ENCODE results near the gene INHBA.

The INHBA gene

GRCh38 chr7:41705109-41705901 is 2.4 kb upstream of the INHBA start:
- Mint-ChIP-seq H3K36me3 (ENCODE audit: low read depth) (peaks cover 5% of the 10 kb centered on the region), H3K9me3 (no peaks in the 10 kb centered on the region), H3K27ac (peak overlapping the region; percentile 79), H3K4me1 (ENCODE audit: low read depth) (peaks cover 47% of the 10 kb centered on the region), H3K27me3 (peaks cover 20% of the 10 kb centered on the region), H3K4me3 (peak overlapping the region; percentile 86)
- intact Hi-C loops (cut with micrococcal nuclease): loop anchor here (5.0 to 10.0 kb wide), 2 partner anchors 61 to 182 kb away; no protein-coding TSS in a partner anchor

DNA sequence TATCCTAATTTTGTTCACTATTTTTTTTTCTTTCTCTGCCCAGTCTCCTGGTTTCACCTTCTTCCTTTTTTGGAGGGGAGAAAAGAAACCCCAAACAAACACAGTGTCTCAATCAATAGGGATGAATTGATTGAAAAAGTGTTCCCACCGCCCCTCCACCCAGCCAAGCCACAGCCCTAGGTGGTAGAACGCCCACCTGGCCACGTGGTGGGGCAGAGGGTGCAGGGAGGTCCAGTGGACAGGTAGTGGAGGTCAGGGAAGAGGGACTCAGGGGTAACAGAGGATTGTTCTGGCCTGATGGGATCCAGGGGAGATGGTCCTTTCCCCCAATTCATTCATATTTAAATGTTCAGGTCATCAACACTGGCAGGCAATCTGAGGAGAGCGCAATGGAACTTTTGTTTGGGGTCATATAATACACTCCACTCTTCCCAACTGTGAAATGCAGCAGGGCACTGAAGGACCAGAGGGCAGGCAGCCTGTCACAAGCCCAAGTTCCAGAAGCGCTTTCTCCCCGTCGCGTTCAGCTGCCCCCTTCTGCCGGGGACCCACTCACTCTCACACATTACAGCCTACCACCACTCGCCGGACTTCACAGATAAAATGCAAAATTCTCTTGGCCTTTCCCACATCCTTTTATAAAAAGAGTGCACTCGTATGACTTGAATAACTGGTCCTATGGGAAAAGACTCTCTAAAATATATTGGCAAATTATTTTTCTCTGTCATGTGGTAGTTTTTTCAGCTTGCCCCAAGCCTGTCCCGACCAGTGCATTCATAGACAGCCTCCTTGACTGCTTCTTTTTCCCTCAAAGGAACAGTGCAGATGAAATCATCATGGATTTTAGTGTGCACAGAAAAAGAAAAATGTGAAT is 1.6 kb downstream of the INHBA start:
- Mint-ChIP-seq H3K27me3 (peaks cover 35% of the 10 kb centered on the region), H3K27ac (peak overlapping the region; percentile 10)

GRCh38 chr7:41700044-41700471 is 2.8 kb downstream of the INHBA start:
- intact Hi-C loops (cut with micrococcal nuclease): loop anchor here (5.0 to 10.0 kb wide), 2 partner anchors 55 to 693 kb away; no protein-coding TSS in a partner anchor
- Mint-ChIP-seq H3K4me3 (peak overlapping the region; percentile 64), H3K27ac (peak overlapping the region; percentile 50), H3K36me3 (ENCODE audit: low read depth) (peaks cover 2% of the 10 kb centered on the region), H3K9me3 (no peaks in the 10 kb centered on the region), H3K4me1 (ENCODE audit: low read depth) (peaks cover 48% of the 10 kb centered on the region), H3K27me3 (peaks cover 33% of the 10 kb centered on the region)

More for the DNA sequence above, 1.6 kb downstream of the INHBA start:
- Mint-ChIP-seq H3K4me1 (ENCODE audit: low read depth) (peaks cover 53% of the 10 kb centered on the region), H3K4me3 (no peak overlapping the region), H3K9me3 (no peaks in the 10 kb centered on the region), H3K36me3 (ENCODE audit: low read depth) (peaks cover 5% of the 10 kb centered on the region)
- intact Hi-C loops (cut with micrococcal nuclease): loop anchor here (5.0 to 10.0 kb wide), 2 partner anchors 57 to 694 kb away; no protein-coding TSS in a partner anchor

DNA sequence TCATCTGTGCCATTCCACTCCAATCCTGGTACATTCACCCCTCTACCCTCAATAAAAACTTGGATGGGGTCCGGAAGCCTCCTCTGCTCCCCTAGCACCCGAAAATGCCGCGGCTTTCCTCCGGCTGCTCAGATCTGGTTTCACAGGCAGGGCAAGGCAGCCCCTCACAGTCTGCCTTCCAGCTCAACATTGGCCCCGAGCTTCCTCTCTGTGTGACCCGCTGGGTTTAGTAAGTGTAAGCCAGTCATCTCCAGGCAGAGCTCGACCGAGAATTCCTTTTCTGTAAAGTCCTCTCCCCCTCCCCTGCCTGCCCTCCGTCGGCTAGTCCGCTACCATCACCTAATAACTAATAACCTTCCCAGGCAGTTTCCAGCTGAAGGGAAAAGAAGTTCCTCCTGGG is 3.4 kb downstream of the INHBA start:
- peaks cover 33% of the 10 kb centered on the region for H3K27me3 Mint-ChIP-seq
- no peaks in the 10 kb centered on the region for H3K9me3 Mint-ChIP-seq
- intact Hi-C loops (cut with micrococcal nuclease): loop anchor here (5.0 to 10.0 kb wide), 2 partner anchors 1372 to 1465 kb away; no protein-coding TSS in a partner anchor
- no peaks in the 10 kb centered on the region for H3K36me3 Mint-ChIP-seq (ENCODE audit: low read depth)
- H3K4me1 Mint-ChIP-seq (ENCODE audit: low read depth): peaks cover 44% of the 10 kb centered on the region
- H3K4me3 Mint-ChIP-seq: peak overlapping the region; percentile 83
- H3K27ac Mint-ChIP-seq: peak overlapping the region; percentile 50

GRCh38 chr7:41698726-41699125 is 4.2 kb downstream of the INHBA start:
- H3K27ac Mint-ChIP-seq: no peak overlapping the region
- no peak overlapping the region for H3K4me3 Mint-ChIP-seq
- intact Hi-C loops (cut with micrococcal nuclease): loop anchor here (5.0 to 10.0 kb wide), 2 partner anchors 1371 to 1464 kb away; no protein-coding TSS in a partner anchor
- peaks cover 33% of the 10 kb centered on the region for H3K27me3 Mint-ChIP-seq
- peaks cover 38% of the 10 kb centered on the region for H3K4me1 Mint-ChIP-seq (ENCODE audit: low read depth)
- no peaks in the 10 kb centered on the region for H3K9me3 Mint-ChIP-seq
- no peaks in the 10 kb centered on the region for H3K36me3 Mint-ChIP-seq (ENCODE audit: low read depth)

DNA sequence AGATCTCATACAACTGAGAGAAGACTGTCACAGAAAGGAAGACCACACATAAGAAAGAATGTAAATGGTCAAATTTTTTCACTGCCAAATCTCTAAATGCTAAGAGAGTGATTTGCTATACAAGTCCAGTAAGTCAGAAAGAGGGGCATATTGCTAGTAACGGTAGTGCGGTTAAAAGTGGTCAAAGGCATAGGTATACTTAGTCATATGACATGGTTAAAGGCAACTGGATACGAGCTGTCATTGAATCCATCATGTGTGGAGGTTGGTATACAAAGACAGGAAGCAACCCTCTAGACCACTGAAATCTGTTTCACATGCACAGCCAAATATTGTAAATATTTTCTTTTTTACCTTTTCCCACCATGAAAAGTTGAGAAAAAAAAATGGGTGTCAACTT is 4.8 kb downstream of the INHBA start:
- no peaks in the 10 kb centered on the region for H3K9me3 Mint-ChIP-seq

DNA sequence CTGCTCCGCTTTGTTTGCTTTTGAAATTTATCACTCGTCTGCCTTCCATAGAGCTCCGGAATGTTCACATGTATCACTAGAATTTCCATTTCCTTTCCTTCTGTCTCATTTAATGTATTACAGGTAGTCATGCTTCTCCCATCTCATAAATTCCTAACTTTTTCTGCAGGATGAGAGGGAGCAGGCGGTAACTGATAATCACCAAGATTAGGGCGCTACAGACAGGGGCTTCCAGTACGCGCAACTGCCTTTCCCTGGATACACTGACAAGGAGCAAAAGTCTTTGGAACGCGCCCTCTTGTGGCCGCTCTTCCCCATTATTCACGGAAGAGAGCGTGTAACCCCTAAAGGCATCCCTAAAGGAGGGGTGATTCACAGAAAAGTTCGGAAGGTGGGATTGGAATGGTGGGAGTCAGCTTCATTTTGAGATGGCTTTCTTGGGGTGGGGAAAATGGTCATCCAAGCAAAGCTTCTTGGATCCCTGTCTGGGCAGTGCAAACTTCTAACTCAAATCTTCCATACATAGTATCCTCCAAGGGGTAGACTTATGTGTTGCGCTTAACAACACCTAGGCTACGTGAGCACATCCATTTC is 6.5 kb downstream of the INHBA start:
- H3K4me1 Mint-ChIP-seq (ENCODE audit: low read depth): peaks cover 58% of the 10 kb centered on the region
- peak overlapping the region; percentile 25 for H3K4me3 Mint-ChIP-seq
- H3K9me3 Mint-ChIP-seq: no peaks in the 10 kb centered on the region
- peaks cover 31% of the 10 kb centered on the region for H3K27me3 Mint-ChIP-seq
- peak overlapping the region; percentile 38 for H3K27ac Mint-ChIP-seq
- no peaks in the 10 kb centered on the region for H3K36me3 Mint-ChIP-seq (ENCODE audit: low read depth)
- intact Hi-C loops (cut with micrococcal nuclease): loop anchor here (5.0 to 10.0 kb wide), 2 partner anchors 1369 to 1462 kb away; no protein-coding TSS in a partner anchor

More for the DNA sequence above, 4.8 kb downstream of the INHBA start:
- peaks cover 33% of the 10 kb centered on the region for H3K27me3 Mint-ChIP-seq
- no peak overlapping the region for H3K4me3 Mint-ChIP-seq
- H3K36me3 Mint-ChIP-seq (ENCODE audit: low read depth): no peaks in the 10 kb centered on the region
- intact Hi-C loops (cut with micrococcal nuclease): loop anchor here (5.0 to 10.0 kb wide), 2 partner anchors 1371 to 1463 kb away; no protein-coding TSS in a partner anchor
- H3K27ac Mint-ChIP-seq: no peak overlapping the region
- H3K4me1 Mint-ChIP-seq (ENCODE audit: low read depth): peaks cover 42% of the 10 kb centered on the region

GRCh38 chr7:41695661-41696322 is 7.1 kb downstream of the INHBA start:
- Mint-ChIP-seq H3K4me3 (peak overlapping the region; percentile 25), H3K27me3 (peaks cover 25% of the 10 kb centered on the region), H3K9me3 (no peaks in the 10 kb centered on the region), H3K27ac (peak overlapping the region; percentile 38), H3K36me3 (ENCODE audit: low read depth) (no peaks in the 10 kb centered on the region), H3K4me1 (ENCODE audit: low read depth) (peaks cover 57% of the 10 kb centered on the region)
- intact Hi-C loops (cut with micrococcal nuclease): loop anchor here (5.0 to 10.0 kb wide), 2 partner anchors 1368 to 1461 kb away; no protein-coding TSS in a partner anchor

DNA sequence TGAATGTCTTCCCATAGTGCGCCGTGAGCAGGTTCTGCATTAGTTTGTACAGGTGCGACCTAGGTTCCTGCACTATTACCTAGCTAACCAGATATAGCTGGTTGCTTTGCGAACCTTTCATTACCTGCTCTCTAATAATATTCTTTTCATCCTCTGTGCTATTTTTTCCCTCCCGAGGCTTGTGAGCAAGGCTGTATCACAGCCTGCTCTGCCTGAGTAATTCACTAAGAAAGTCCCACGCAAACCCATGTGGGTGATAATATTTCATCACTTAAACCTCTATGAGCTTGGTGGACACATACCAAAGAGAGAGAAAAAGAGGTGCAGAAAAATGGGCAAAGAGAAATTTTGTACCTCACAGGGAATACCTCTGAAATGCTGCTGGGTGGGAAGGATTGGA is 8.4 kb downstream of the INHBA start:
- peaks cover 8% of the 10 kb centered on the region for H3K36me3 Mint-ChIP-seq (ENCODE audit: low read depth)
- intact Hi-C loops (cut with micrococcal nuclease): loop anchor here (10.0 kb wide), 1 partner anchor 1460 kb away; no protein-coding TSS in a partner anchor
- H3K27me3 Mint-ChIP-seq: peaks cover 13% of the 10 kb centered on the region
- H3K4me1 Mint-ChIP-seq (ENCODE audit: low read depth): peaks cover 44% of the 10 kb centered on the region
- no peak overlapping the region for H3K4me3 Mint-ChIP-seq
- no peaks in the 10 kb centered on the region for H3K9me3 Mint-ChIP-seq
- no peak overlapping the region for H3K27ac Mint-ChIP-seq

DNA sequence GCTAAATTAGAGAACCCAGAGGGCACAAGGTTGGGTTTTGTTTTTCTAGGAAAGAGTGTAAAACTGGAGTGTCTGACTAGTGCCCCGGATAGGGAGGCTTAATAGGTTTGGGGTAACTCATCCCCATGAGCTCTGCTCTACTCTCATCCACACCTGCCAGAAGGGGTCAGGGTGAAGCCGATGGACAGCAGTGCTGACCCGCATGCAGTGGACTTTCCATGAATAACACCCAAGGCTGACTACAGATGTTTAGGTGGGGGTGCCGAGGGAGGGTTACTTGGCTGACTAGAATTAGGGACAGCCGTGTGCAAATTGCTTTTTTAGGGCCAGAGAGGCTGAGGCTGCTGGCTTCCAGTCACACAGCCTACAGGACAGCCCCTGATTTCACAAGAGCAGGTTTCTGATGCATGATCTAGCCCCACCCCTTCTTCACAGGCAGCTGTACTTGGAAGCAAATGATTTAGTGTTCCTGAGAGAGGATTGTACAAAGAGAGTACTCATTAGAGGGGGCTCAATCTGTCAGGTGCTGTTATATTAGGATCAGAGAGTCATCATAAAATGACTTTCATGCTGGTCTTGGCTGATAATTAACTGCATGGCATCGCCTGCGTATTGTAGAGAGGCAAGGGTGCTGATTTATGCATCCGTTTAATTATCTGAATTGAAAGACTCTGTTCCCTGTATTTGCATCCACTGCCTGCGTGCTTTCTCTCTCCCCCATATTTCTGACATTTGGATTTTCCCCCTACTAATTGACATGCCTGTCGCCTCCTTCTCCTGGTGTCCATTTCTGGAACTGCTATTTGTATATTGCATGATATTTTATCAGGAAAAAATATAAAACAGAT is 9.5 kb downstream of the INHBA start:
- Mint-ChIP-seq H3K27me3 (peaks cover 7% of the 10 kb centered on the region), H3K9me3 (no peaks in the 10 kb centered on the region), H3K27ac (no peak overlapping the region), H3K36me3 (ENCODE audit: low read depth) (peaks cover 8% of the 10 kb centered on the region), H3K4me1 (ENCODE audit: low read depth) (peaks cover 40% of the 10 kb centered on the region), H3K4me3 (no peak overlapping the region)
- intact Hi-C loops (cut with micrococcal nuclease): loop anchor here (10.0 kb wide), 1 partner anchor 1459 kb away; no protein-coding TSS in a partner anchor

- no peaks in the 10 kb centered on the region for H3K9me3 Mint-ChIP-seq
- intact Hi-C loops (cut with micrococcal nuclease): loop anchor here (10.0 kb wide), 1 partner anchor 1457 kb away; no protein-coding TSS in a partner anchor
- peaks cover 40% of the 10 kb centered on the region for H3K4me1 Mint-ChIP-seq (ENCODE audit: low read depth)
- no peak overlapping the region for H3K4me3 Mint-ChIP-seq
- H3K27me3 Mint-ChIP-seq: peaks cover 7% of the 10 kb centered on the region
- no peak overlapping the region for H3K27ac Mint-ChIP-seq
- H3K36me3 Mint-ChIP-seq (ENCODE audit: low read depth): peaks cover 8% of the 10 kb centered on the region
These were observed 10.6 kb downstream of the INHBA start for GRCh38 chr7:41692251-41692650.
